ENCODE measurements around the gene EIF2AK3. TPM values are rescaled to one million over a fixed set of nuclear protein-coding genes. Genes with fewer than 3 reads are reported as not detected.

EIF2AK3 gene
- total and polyA plus RNA-seq, 9 donors = 6.2 to 19.8 (median 18.0) TPM

DNA sequence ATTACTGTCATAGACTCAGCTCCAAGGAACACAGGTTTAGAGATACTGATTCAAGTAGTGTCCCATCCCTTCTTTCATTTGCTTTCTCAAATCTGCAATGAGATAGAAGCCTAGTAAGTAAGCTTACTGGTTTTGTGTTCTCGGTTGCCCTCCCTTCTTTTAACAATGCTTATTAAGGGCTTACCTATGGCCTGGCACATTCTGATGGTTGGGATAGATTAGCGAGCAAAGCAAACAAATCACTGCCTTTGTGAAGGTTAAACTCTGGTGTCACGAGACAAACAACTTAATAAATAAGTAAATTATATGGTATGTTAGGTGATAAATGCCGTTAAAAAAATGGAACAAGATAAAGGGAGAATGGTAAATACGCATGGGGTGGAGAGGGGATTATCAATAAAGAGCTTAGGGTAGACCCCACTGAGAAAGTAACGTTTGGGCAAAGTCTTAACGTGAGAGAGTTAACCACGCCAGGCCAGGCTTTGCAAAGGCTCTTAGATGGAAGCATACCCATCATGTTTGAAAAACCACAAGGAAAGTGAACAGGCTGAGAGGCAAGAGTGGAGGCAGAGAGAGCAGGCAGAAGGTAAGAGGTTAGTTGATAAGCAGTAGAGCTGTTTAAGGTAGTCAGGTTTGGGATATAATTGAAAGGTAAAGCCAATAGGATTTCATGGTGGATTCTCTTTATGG lies 31.0 kb downstream of the EIF2AK3 start:
- Histone ChIP-seq H3K27ac (no peak overlapping the region), H3K27me3 (no peaks in the 10 kb centered on the region), H3K4me1 (ENCODE audit: insufficient read depth) (peaks cover 5% of the 10 kb centered on the region), H3K9me3 (no peaks in the 10 kb centered on the region), H3K36me3 (no peaks in the 10 kb centered on the region), H3K4me3 (no peak overlapping the region)
- no peak for DNase-seq
- intact Hi-C loops (cut with DNase I) = loop anchor here in 2 of 4 donors (5.0 to 10.0 kb wide), 2 partner anchors 76 to 79 kb away; no protein-coding TSS in a partner anchor
- 91 to 92% (median 92%) methylated on average over 8 of the region's 8 CpGs for WGBS, 3 donors
- no peak for TF ChIP-seq EP300 (IDR thresholded peaks at IDR 0.05)
- no peak for TF ChIP-seq POLR2A (IDR thresholded peaks at IDR 0.05)
- TF ChIP-seq, protein P1, sequence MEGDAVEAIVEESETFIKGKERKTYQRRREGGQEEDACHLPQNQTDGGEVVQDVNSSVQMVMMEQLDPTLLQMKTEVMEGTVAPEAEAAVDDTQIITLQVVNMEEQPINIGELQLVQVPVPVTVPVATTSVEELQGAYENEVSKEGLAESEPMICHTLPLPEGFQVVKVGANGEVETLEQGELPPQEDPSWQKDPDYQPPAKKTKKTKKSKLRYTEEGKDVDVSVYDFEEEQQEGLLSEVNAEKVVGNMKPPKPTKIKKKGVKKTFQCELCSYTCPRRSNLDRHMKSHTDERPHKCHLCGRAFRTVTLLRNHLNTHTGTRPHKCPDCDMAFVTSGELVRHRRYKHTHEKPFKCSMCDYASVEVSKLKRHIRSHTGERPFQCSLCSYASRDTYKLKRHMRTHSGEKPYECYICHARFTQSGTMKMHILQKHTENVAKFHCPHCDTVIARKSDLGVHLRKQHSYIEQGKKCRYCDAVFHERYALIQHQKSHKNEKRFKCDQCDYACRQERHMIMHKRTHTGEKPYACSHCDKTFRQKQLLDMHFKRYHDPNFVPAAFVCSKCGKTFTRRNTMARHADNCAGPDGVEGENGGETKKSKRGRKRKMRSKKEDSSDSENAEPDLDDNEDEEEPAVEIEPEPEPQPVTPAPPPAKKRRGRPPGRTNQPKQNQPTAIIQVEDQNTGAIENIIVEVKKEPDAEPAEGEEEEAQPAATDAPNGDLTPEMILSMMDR (IDR thresholded peaks at IDR 0.05) = no peak

DNA sequence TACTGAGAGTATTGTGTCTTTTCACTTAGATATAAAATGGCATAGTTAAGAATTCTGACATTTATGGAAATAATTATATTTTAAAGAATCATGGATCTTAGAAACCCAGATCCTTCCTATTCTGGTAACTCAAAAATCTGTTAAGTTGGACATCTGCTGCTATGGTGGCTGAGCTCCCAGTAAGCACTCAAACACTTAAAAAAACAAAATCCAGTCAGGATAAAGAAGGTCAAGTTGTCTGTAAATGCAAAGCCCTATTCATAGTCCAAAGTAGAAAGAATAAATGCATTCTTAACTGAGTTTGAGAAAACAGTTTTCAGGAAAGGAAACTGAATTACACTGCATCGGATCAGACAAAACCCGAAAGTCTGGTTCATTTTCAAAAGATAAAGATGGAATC lies 35.6 kb downstream of the EIF2AK3 start:
- TF ChIP-seq POLR2A (IDR thresholded peaks at IDR 0.05) = no peak
- TF ChIP-seq, protein P1 (IDR thresholded peaks at IDR 0.05) = no peak
- no peak for TF ChIP-seq EP300 (IDR thresholded peaks at IDR 0.05)
- Histone ChIP-seq H3K9me3 (no peaks in the 10 kb centered on the region), H3K4me3 (no peak overlapping the region), H3K27ac (no peak overlapping the region), H3K4me1 (ENCODE audit: insufficient read depth) (no peaks in the 10 kb centered on the region), H3K36me3 (no peaks in the 10 kb centered on the region), H3K27me3 (no peaks in the 10 kb centered on the region)
- WGBS, 3 donors = 35 to 60% (median 39%) methylated on average over 2 of the region's 2 CpGs
- no peak for DNase-seq
- intact Hi-C loops (cut with DNase I) = loop anchor here in 2 of 4 donors (2.0 to 10.0 kb wide), 2 partner anchors 77 to 83 kb away; no protein-coding TSS in a partner anchor

DNA sequence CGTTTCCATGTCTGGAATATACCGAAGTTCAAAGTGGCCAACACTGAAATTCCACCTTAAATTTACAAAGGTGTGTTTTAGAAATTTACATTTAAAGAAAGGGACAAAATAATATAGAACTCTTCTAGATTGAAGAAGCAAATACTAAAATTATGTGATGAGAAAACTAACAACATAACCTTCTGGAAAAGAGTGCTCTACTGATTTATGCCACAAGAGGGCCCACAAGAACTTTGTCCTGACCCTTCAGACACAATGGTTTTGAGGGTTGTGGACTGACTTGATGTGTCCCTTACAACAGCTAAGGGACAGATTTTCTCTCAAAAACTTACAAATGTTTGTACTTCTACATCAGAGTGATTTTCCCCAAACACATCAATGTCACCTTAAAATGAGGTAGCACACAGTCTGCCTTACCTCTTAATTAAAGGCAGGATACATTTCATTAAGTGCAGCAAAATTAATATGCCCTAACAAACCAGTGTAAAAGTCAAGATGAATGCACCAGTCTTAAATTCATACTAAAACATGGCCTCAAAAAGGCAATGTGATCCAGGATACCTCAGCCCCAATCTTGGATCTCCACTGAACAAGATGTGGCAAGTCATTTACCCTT lies 36.2 kb downstream of the EIF2AK3 start:
- WGBS, 3 donors = 88 to 92% (median 91%) methylated on average over 2 of the region's 2 CpGs

DNA sequence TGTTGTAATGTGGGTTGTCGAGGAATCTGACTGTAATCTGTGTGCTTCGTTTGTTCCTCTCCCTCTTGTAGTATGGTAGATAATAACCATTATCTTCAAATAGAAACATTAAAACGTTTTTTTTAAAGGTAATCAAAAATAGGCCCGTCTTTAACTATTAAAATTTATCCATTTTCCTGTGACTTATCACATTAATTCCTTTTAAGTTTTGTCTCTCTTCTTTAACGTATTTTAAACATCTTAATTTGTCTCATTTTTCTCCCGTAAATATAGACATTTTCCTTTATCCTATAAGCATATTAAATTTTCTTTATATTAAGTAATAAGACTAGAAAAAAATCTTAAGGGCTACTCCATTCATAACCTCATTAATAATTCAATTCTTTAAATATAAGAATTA lies 41.3 kb downstream of the EIF2AK3 start:
- Histone ChIP-seq H3K27me3 (no peaks in the 10 kb centered on the region), H3K36me3 (no peaks in the 10 kb centered on the region), H3K4me3 (no peak overlapping the region), H3K27ac (no peak overlapping the region), H3K9me3 (no peaks in the 10 kb centered on the region), H3K4me1 (ENCODE audit: insufficient read depth) (no peaks in the 10 kb centered on the region)
- DNase-seq = no peak
- intact Hi-C loops (cut with DNase I) = no loop called here
- TF ChIP-seq EP300 (IDR thresholded peaks at IDR 0.05) (no peak), POLR2A (IDR thresholded peaks at IDR 0.05) (no peak)
- TF ChIP-seq, protein P1 (IDR thresholded peaks at IDR 0.05) = no peak
- 81 to 87% (median 82%) methylated on average over 6 of the region's 6 CpGs for WGBS, 3 donors

More for the DNA sequence above, 36.2 kb downstream of the EIF2AK3 start:
- H3K4me3 ChIP-seq = no peak overlapping the region
- peak in 1 of 5 donors; percentile 29 for DNase-seq
- intact Hi-C loops (cut with DNase I) = loop anchor here in 2 of 4 donors (2.0 to 10.0 kb wide), 2 partner anchors 78 to 84 kb away; no protein-coding TSS in a partner anchor
- H3K36me3 ChIP-seq = no peaks in the 10 kb centered on the region
- no peaks in the 10 kb centered on the region for H3K4me1 ChIP-seq (ENCODE audit: insufficient read depth)
- H3K27me3 ChIP-seq = no peaks in the 10 kb centered on the region
- TF ChIP-seq, protein P1 (IDR thresholded peaks at IDR 0.05) = peak; percentile 16 to 59 (median 43)
- no peak for TF ChIP-seq EP300 (IDR thresholded peaks at IDR 0.05)
- no peaks in the 10 kb centered on the region for H3K9me3 ChIP-seq
- no peak overlapping the region for H3K27ac ChIP-seq

Measured in ovary (tissue), 9 donors.